CD8-positive, alpha-beta memory T cell (primary cell): ENCODE data around the gene ASIP. TPM values are rescaled to one million over a fixed set of nuclear protein-coding genes. Genes with fewer than 3 reads are reported as not detected.
"Not testable (repeated sequence)": the region's sequence is repeated elsewhere in the genome, so short reads cannot be mapped to it uniquely, and the experiment has no call there.

Source experiments
- CTCF ChIA-PET: fragments of 350-600 bp; sonication (Branson Sonifier 250); formaldehyde crosslinking; loops from one replicate; lab custom pipeline; 2021; ENCODE audit warnings: antibody characterized with exemption; lab: Charles Lee
- POLR2A ChIA-PET: fragments of 350-600 bp; sonication (Branson Sonifier 250); formaldehyde crosslinking; loops from one replicate; lab custom pipeline; 2021; ENCODE audit warnings: antibody characterized with exemption; lab: Charles Lee
- DNase-seq, 5 donors: peaks; one replicate each; pipeline versions ENCODE4 v3.0.0 to v3.0.0-alpha.2; 2020 to 2022; ENCODE audit warnings: mixed read lengths in 1 of 5
- H3K27ac ChIP-seq: one replicate; pipeline ENCODE4 v1.7.0; 2013; ENCODE audit warnings: low read depth, mild to moderate bottlenecking, low read length, moderate library complexity
- H3K27me3 ChIP-seq: 2 replicates; pipeline ENCODE4 v1.7.0; 2013; ENCODE audit warnings: low read length, mild to moderate bottlenecking; ENCODE audit not compliant: insufficient read depth, poor library complexity, severe bottlenecking
- H3K36me3 ChIP-seq: 2 replicates; pipeline ENCODE4 v1.7.0; 2013; ENCODE audit warnings: mild to moderate bottlenecking, low read length, moderate library complexity; ENCODE audit not compliant: insufficient read depth
- H3K4me1 ChIP-seq: 2 replicates; pipeline ENCODE4 v1.7.0; 2013; ENCODE audit warnings: mild to moderate bottlenecking, low read length, moderate library complexity; ENCODE audit not compliant: insufficient read depth
- H3K4me3 ChIP-seq: 2 replicates; pipeline ENCODE4 v1.7.0; 2013; ENCODE audit warnings: mild to moderate bottlenecking, low read length
- H3K9me3 ChIP-seq: 2 replicates; pipeline ENCODE4 v1.7.0; 2013; ENCODE audit warnings: mild to moderate bottlenecking, low read length
- H3K27ac Mint-ChIP-seq, 8 donors: one replicate each; pipeline ENCODE4 v1.8.0; 2020 to 2021; ENCODE audit warnings: mixed read lengths in 8 of 8, mild to moderate bottlenecking in 6 of 8, inconsistent platforms in 3 of 8, moderate library complexity in 3 of 8
- H3K27me3 Mint-ChIP-seq, 2 donors: one replicate each; pipeline ENCODE4 v1.8.0; 2020 to 2021; ENCODE audit warnings: mixed read lengths in 2 of 2, mild to moderate bottlenecking in 1 of 2, moderate library complexity in 1 of 2
- H3K36me3 Mint-ChIP-seq, 3 donors: one replicate each; pipeline ENCODE4 v1.8.0; 2020 to 2021; ENCODE audit warnings: mixed read lengths in 3 of 3, inconsistent platforms in 1 of 3, mild to moderate bottlenecking in 1 of 3
- H3K4me1 Mint-ChIP-seq, 3 donors: one replicate each; pipeline ENCODE4 v1.8.0; 2020 to 2021; ENCODE audit warnings: mixed read lengths in 3 of 3, inconsistent platforms in 1 of 3, mild to moderate bottlenecking in 1 of 3
- H3K4me3 Mint-ChIP-seq, 7 donors: one replicate each; pipeline ENCODE4 v1.8.0; 2020 to 2021; ENCODE audit warnings: mixed read lengths in 7 of 7, mild to moderate bottlenecking in 6 of 7, moderate library complexity in 4 of 7, inconsistent platforms in 2 of 7
- H3K9me3 Mint-ChIP-seq, 5 donors: one replicate each; pipeline ENCODE4 v1.8.0; 2020 to 2022; ENCODE audit warnings: mixed read lengths in 5 of 5, mild to moderate bottlenecking in 3 of 5, moderate library complexity in 2 of 5, inconsistent platforms in 1 of 5
- polyA plus RNA-seq: library from polyadenylated mRNA; unstranded; fragments of 300-500 nt; fragmentation: Illumina TruSeq; gene quantifications from one replicate; pipeline ENCODE4 v1.2.3, GENCODE V29; 2021
- total RNA-seq, 2 experiments: library from RNA; stranded (reverse); gene quantifications; one replicate each; pipeline ENCODE4 v1.2.3, GENCODE V29; 2021

ASIP gene
- total and polyA plus RNA-seq, 3 experiments from 2014 or later = not detected

DNA sequence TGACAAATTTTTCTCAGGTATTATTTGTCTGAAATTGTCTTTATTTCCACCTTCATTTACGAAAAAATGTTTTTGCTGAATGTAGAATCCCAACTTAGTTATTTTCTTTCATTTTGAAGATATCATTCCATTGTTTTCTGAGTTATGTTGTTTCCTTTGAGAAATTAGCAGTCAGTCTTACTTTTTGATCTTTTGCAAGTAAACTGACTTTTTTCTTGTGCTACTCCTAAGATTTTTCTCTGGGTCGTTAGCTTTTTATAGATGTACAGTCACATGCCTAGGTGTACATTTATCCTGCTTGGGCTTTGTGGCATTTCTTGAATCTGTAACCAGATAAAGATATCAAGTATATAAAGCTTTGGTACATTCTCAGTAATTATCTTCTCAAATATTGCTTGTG, 29.6 kb upstream of the ASIP start:
- CTCF ChIA-PET = no interaction called here
- Mint-ChIP-seq H3K9me3 (peaks cover 6 to 12% (median 9%) of the 10 kb centered on the region in 5 donors), H3K4me1 (peaks cover 4 to 12% (median 11%) of the 10 kb centered on the region in 3 donors), H3K4me3 (no peak overlapping the region), H3K36me3 (peaks cover 0 to 9% (median 0%) of the 10 kb centered on the region in 3 donors), H3K27ac (no peak overlapping the region), H3K27me3 (peaks cover 12 to 19% of the 10 kb centered on the region in 2 donors)
- Histone ChIP-seq H3K4me3 (no peak overlapping the region), H3K36me3 (no peaks in the 10 kb centered on the region), H3K9me3 (no peaks in the 10 kb centered on the region), H3K27me3 (peaks cover 7% of the 10 kb centered on the region), H3K4me1 (no peaks in the 10 kb centered on the region), H3K27ac (no peak overlapping the region)
- POLR2A ChIA-PET = no interaction called here
- DNase-seq = no peak

- peaks cover 7% of the 10 kb centered on the region for H3K27me3 ChIP-seq
- ChIA-PET CTCF (no interaction called here), POLR2A (no interaction called here)
- Mint-ChIP-seq H3K27ac (no peak overlapping the region), H3K4me1 (peaks cover 6 to 14% (median 11%) of the 10 kb centered on the region in 3 donors), H3K27me3 (peaks cover 15 to 21% of the 10 kb centered on the region in 2 donors), H3K9me3 (peaks cover 6 to 12% (median 9%) of the 10 kb centered on the region in 5 donors), H3K36me3 (peaks cover 0 to 9% (median 0%) of the 10 kb centered on the region in 3 donors), H3K4me3 (no peak overlapping the region)
- no peak for DNase-seq
- H3K36me3 ChIP-seq = no peaks in the 10 kb centered on the region
- H3K4me3 ChIP-seq = no peak overlapping the region
- H3K9me3 ChIP-seq = no peaks in the 10 kb centered on the region
- no peaks in the 10 kb centered on the region for H3K4me1 ChIP-seq
- H3K27ac ChIP-seq = no peak overlapping the region
Observed at GRCh38 chr20:34213213-34213612, 28.0 kb upstream of the ASIP start.

DNA sequence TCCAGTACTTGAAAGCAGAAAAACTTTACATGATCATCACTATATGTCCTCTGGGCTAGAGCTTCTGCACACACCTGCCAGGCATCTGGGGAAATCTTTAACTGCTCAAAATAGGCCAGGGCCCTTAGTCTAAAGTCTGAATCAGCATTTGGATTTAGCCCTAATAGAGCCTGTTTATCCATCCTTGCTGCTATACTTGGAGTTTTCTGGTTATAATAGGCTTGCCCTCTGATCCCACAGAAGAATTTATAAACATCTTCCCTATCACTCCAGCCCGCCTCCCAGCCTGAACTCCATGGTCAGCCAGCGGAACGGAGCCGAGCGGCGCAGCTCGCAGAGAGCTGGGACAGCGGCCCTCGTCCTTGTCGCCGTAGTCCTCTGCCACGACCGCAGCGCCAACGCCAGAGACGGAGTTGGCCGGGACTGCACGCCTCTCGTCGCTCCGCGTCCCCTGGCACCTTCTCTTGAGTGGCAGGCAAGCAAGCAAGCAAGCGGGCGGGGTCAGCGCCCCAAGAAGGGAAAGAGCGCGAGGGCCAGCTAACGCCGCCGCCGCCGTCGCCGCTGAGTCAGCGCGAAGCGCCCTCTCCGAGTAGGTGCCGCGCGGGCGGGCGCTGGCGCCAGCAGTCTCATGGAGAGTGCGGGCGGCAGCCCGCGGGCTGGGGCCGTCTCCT, 25.4 kb upstream of the ASIP start:
- no peaks in the 10 kb centered on the region for H3K36me3 ChIP-seq
- Mint-ChIP-seq H3K4me3 (peak overlapping the region in 5 of 7 donors; percentile 33 to 71 (median 70)), H3K36me3 (peaks cover 0 to 9% (median 3%) of the 10 kb centered on the region in 3 donors), H3K9me3 (peaks cover 5 to 9% (median 6%) of the 10 kb centered on the region in 5 donors), H3K27me3 (peaks cover 26 to 28% of the 10 kb centered on the region in 2 donors), H3K27ac (peak overlapping the region in 1 of 8 donors; percentile 19), H3K4me1 (peaks cover 6 to 14% (median 11%) of the 10 kb centered on the region in 3 donors)
- H3K4me3 ChIP-seq = no peak overlapping the region
- H3K27ac ChIP-seq = no peak overlapping the region
- ChIA-PET POLR2A (no interaction called here), CTCF (no interaction called here)
- peak in 1 of 5 donors; percentile 3 for DNase-seq
- no peaks in the 10 kb centered on the region for H3K9me3 ChIP-seq
- H3K4me1 ChIP-seq = no peaks in the 10 kb centered on the region
- peaks cover 11% of the 10 kb centered on the region for H3K27me3 ChIP-seq

DNA sequence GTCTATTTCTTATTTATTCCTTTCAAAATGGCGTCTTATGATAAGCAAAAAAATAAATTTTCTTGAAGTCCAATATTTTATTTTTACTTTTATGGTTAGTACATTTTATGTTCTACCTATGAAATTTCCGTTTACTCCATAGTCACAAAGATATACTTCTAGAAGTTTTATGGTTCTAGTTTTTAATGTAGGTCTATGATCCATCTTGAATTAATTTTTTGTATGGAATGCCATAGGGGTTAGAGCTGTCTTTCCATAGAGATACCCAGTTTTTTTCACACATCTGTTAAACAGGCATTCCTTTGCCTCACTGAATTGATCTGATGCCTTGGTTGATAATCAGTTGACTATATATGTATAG, 24.9 kb upstream of the ASIP start:
- Histone ChIP-seq H3K9me3 (no peaks in the 10 kb centered on the region), H3K4me3 (no peak overlapping the region), H3K36me3 (no peaks in the 10 kb centered on the region), H3K27me3 (peaks cover 11% of the 10 kb centered on the region), H3K4me1 (no peaks in the 10 kb centered on the region), H3K27ac (no peak overlapping the region)
- no peak for DNase-seq
- Mint-ChIP-seq H3K36me3 (peaks cover 0 to 9% (median 3%) of the 10 kb centered on the region in 3 donors), H3K27ac (no peak overlapping the region), H3K4me1 (peaks cover 6 to 14% (median 11%) of the 10 kb centered on the region in 3 donors), H3K27me3 (peaks cover 27 to 29% of the 10 kb centered on the region in 2 donors), H3K4me3 (peak overlapping the region in 5 of 7 donors; percentile 6 to 71 (median 33)), H3K9me3 (peaks cover 4 to 9% (median 6%) of the 10 kb centered on the region in 5 donors)
- CTCF ChIA-PET = no interaction called here
- POLR2A ChIA-PET = no interaction called here

GRCh38 chr20:34220561-34220960, 20.7 kb upstream of the ASIP start:
- Mint-ChIP-seq H3K9me3 (no peaks in the 10 kb centered on the region), H3K36me3 (peaks cover 0 to 3% (median 0%) of the 10 kb centered on the region in 3 donors), H3K4me1 (peaks cover 6 to 12% (median 8%) of the 10 kb centered on the region in 3 donors), H3K4me3 (no peak overlapping the region), H3K27ac (no peak overlapping the region), H3K27me3 (peaks cover 31 to 32% of the 10 kb centered on the region in 2 donors)
- POLR2A ChIA-PET = no interaction called here
- Histone ChIP-seq H3K9me3 (no peaks in the 10 kb centered on the region), H3K4me3 (no peak overlapping the region), H3K4me1 (no peaks in the 10 kb centered on the region), H3K36me3 (no peaks in the 10 kb centered on the region), H3K27me3 (peaks cover 8% of the 10 kb centered on the region), H3K27ac (no peak overlapping the region)
- CTCF ChIA-PET = no interaction called here
- no peak for DNase-seq

GRCh38 chr20:34222208-34222607, 19.0 kb upstream of the ASIP start:
- Histone ChIP-seq H3K27me3 (peaks cover 5% of the 10 kb centered on the region), H3K4me1 (no peaks in the 10 kb centered on the region), H3K27ac (no peak overlapping the region), H3K4me3 (no peak overlapping the region), H3K36me3 (no peaks in the 10 kb centered on the region), H3K9me3 (no peaks in the 10 kb centered on the region)
- Mint-ChIP-seq H3K9me3 (no peaks in the 10 kb centered on the region), H3K27ac (no peak overlapping the region), H3K4me1 (no peaks in the 10 kb centered on the region), H3K4me3 (no peak overlapping the region), H3K36me3 (peaks cover 0 to 3% (median 0%) of the 10 kb centered on the region in 3 donors), H3K27me3 (peaks cover 23 to 32% of the 10 kb centered on the region in 2 donors)
- DNase-seq = no peak
- ChIA-PET POLR2A (no interaction called here), CTCF (no interaction called here)

DNA sequence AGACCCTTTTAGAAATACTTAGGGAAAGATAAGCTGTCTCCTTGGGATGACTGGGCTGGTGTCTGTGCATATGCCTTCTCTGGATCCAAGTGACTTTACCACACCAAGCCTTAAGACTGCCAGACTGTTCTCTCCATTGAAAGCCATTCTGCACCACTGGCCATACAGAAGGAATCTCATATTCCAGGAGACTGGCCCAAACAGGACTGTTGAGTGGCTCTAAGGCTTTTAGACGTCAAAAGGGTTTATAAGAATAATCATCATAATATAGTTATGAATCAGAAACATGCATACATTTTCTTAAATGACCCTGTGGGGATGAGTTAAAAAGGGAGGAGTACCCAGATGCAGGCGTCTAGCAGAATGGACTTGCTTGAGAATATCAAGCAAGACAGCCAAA, 17.0 kb upstream of the ASIP start:
- CTCF ChIA-PET, H3K4me1 ChIP-seq, POLR2A ChIA-PET, DNase-seq, H3K36me3 ChIP-seq, H3K4me3 Mint-ChIP-seq, H3K27me3 ChIP-seq, H3K27ac Mint-ChIP-seq, H3K9me3 ChIP-seq, H3K4me1 Mint-ChIP-seq, H3K36me3 Mint-ChIP-seq, H3K9me3 Mint-ChIP-seq, H3K27ac ChIP-seq, H3K4me3 ChIP-seq: not testable (repeated sequence)
- H3K27me3 Mint-ChIP-seq = peaks cover 16 to 22% of the 10 kb centered on the region in 2 donors

DNA sequence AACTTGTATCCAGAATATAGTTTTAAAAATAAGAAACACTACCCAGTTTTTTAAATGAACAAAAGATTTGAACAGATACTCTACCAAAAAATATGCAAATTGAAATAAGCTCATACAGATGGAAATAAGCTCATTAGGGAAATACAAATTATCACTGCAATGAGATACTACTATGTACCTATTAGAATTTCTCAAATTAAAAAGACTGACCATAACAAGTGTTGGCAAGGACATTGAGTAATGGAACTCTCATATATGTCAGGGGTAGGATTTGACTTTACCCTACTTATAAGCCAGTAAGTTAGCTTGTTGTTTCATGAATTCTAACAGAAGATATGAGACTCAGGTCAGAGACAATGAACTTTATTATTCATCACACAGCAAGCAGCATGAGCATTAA, 9.6 kb upstream of the ASIP start:
- Histone ChIP-seq H3K36me3 (no peaks in the 10 kb centered on the region), H3K27me3 (no peaks in the 10 kb centered on the region), H3K4me3 (no peak overlapping the region), H3K4me1 (no peaks in the 10 kb centered on the region), H3K27ac (no peak overlapping the region), H3K9me3 (no peaks in the 10 kb centered on the region)
- H3K9me3 Mint-ChIP-seq = peaks cover 0 to 2% (median 2%) of the 10 kb centered on the region in 5 donors
- no peaks in the 10 kb centered on the region for H3K4me1 Mint-ChIP-seq
- H3K27ac Mint-ChIP-seq = no peak overlapping the region
- POLR2A ChIA-PET = no interaction called here
- CTCF ChIA-PET = no interaction called here
- H3K27me3 Mint-ChIP-seq = peaks cover 0 to 10% of the 10 kb centered on the region in 2 donors
- H3K36me3 Mint-ChIP-seq = peaks cover 0 to 3% (median 0%) of the 10 kb centered on the region in 3 donors
- no peak for DNase-seq
- no peak overlapping the region for H3K4me3 Mint-ChIP-seq
